Measurements from ENCODE around the gene RPL12.

DNA sequence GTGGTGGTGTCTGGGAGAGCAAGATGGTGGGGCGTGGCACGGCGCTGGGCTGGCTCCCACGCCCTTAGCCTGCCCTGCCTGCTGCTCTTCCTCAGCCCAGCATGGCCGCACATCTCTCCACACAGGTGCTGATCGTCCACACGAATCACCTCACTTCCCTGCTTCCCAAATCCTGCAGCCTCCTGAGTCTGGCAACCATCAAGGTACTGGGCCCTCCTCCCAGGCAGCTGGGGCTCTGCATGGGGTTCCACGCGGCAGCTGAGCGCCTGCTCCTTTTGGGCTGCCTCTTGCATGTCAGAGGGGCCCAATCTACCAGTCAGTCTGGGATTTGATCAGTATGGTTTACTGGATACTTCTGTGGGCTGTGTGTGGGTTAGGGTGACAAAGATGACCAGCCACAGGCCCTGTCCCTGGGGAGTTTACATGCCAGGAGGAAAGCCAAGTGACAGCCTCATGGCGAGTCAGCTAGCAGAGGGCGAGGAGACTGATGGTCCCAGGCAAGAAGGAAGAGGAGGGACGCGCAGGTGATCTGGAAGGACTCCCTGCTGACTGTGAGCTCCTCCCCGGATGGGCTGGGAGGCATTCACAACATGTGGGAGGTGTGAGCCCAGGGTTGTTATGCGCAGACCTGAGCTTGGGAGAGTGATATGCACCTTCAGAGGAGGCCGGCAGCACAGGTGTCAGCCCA lies 6.1 kb upstream of the RPL12 start:
- TF ChIP-seq, protein P1, sequence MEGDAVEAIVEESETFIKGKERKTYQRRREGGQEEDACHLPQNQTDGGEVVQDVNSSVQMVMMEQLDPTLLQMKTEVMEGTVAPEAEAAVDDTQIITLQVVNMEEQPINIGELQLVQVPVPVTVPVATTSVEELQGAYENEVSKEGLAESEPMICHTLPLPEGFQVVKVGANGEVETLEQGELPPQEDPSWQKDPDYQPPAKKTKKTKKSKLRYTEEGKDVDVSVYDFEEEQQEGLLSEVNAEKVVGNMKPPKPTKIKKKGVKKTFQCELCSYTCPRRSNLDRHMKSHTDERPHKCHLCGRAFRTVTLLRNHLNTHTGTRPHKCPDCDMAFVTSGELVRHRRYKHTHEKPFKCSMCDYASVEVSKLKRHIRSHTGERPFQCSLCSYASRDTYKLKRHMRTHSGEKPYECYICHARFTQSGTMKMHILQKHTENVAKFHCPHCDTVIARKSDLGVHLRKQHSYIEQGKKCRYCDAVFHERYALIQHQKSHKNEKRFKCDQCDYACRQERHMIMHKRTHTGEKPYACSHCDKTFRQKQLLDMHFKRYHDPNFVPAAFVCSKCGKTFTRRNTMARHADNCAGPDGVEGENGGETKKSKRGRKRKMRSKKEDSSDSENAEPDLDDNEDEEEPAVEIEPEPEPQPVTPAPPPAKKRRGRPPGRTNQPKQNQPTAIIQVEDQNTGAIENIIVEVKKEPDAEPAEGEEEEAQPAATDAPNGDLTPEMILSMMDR (optimal IDR thresholded peaks at IDR 0.05 in 1 of 3, IDR thresholded peaks at IDR 0.05 in 1 of 3, conservative IDR thresholded peaks at IDR 0.05 in 1 of 3; ENCODE audit: extremely low read depth in 1 of 3, insufficient read depth in 2 of 3, low read length in 3 of 3) = no peak
- no peak for TF ChIP-seq EZH2 (IDR thresholded peaks at IDR 0.05; ENCODE audit: low read length)
